Glutamatergic neuron (in vitro differentiated cells): Measurements from ENCODE around the gene ENTPD1. TPM values are rescaled to one million over a fixed set of nuclear protein-coding genes. Genes with fewer than 3 reads are reported as not detected.

Experiments used
- DNase-seq: peaks from one replicate; pipeline ENCODE4 v3.0.0; 2022
- H3K27ac Mint-ChIP-seq: one replicate; pipeline ENCODE4 v1.8.0; 2020; ENCODE audit warnings: mild to moderate bottlenecking, mixed read lengths, inconsistent platforms; ENCODE audit not compliant: unreplicated experiment
- H3K27me3 Mint-ChIP-seq: one replicate; pipeline ENCODE4 v1.8.0; 2020; ENCODE audit warnings: mild to moderate bottlenecking, moderate library complexity, mixed read lengths, inconsistent platforms; ENCODE audit not compliant: unreplicated experiment
- H3K36me3 Mint-ChIP-seq: one replicate; pipeline ENCODE4 v1.8.0; 2020; ENCODE audit warnings: mild to moderate bottlenecking, mixed read lengths, inconsistent platforms; ENCODE audit not compliant: unreplicated experiment
- H3K4me1 Mint-ChIP-seq: one replicate; pipeline ENCODE4 v1.8.0; 2020; ENCODE audit warnings: mild to moderate bottlenecking, low read depth, mixed read lengths, inconsistent platforms; ENCODE audit not compliant: unreplicated experiment
- H3K4me3 Mint-ChIP-seq: one replicate; pipeline ENCODE4 v1.8.0; 2020; ENCODE audit warnings: mild to moderate bottlenecking, mixed read lengths, inconsistent platforms; ENCODE audit not compliant: unreplicated experiment
- H3K9me3 Mint-ChIP-seq: one replicate; pipeline ENCODE4 v1.8.0; 2020; ENCODE audit warnings: mild to moderate bottlenecking, moderate library complexity, mixed read lengths, inconsistent platforms; ENCODE audit not compliant: unreplicated experiment
- total RNA-seq: library from RNA; stranded (reverse); fragmentation: NEBNext Ultra II Directional; extraction: Animal tissue kit (Norgen Biotek cat#: 25700); gene quantifications from one replicate; pipeline ENCODE4 v1.2.1, GENCODE V29; 2021; ENCODE audit not compliant: unreplicated experiment
- TF ChIP-seq, protein P1 (sequence below): fragments of 200-600 bp; sonication (generic); IDR thresholded peaks from one replicate; pipeline ENCODE4 v1.5.0; 2021; ENCODE audit not compliant: partially characterized antibody, unreplicated experiment

ENTPD1 gene
- total RNA-seq, 1 donor from 2014 or later = not detected

DNA sequence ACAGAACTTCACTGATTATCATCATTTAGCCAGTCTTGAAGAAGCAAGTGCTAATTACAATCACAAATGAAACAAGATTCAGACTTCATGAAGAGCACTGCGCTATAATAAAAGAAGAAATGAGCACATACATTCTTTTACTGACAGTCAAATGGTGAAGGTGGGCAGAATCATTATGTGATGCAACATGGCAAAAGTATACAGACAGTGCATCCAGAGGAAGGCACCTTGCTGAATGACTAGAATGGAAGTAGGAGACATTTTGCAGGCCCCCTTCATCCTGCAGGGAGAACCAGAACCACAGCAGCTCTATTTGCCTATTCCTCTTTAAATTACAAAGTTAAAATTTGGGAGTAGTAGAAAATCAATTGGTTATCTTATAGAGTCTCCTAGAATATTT lies 120.8 kb downstream of the ENTPD1 start:
- Mint-ChIP-seq H3K4me1 (no peaks in the 10 kb centered on the region), H3K36me3 (peaks cover 17% of the 10 kb centered on the region), H3K9me3 (no peaks in the 10 kb centered on the region), H3K27me3 (no peaks in the 10 kb centered on the region), H3K4me3 (no peak overlapping the region), H3K27ac (no peak overlapping the region)
- DNase-seq = no peak
- TF ChIP-seq, protein P1, sequence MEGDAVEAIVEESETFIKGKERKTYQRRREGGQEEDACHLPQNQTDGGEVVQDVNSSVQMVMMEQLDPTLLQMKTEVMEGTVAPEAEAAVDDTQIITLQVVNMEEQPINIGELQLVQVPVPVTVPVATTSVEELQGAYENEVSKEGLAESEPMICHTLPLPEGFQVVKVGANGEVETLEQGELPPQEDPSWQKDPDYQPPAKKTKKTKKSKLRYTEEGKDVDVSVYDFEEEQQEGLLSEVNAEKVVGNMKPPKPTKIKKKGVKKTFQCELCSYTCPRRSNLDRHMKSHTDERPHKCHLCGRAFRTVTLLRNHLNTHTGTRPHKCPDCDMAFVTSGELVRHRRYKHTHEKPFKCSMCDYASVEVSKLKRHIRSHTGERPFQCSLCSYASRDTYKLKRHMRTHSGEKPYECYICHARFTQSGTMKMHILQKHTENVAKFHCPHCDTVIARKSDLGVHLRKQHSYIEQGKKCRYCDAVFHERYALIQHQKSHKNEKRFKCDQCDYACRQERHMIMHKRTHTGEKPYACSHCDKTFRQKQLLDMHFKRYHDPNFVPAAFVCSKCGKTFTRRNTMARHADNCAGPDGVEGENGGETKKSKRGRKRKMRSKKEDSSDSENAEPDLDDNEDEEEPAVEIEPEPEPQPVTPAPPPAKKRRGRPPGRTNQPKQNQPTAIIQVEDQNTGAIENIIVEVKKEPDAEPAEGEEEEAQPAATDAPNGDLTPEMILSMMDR = no peak

DNA sequence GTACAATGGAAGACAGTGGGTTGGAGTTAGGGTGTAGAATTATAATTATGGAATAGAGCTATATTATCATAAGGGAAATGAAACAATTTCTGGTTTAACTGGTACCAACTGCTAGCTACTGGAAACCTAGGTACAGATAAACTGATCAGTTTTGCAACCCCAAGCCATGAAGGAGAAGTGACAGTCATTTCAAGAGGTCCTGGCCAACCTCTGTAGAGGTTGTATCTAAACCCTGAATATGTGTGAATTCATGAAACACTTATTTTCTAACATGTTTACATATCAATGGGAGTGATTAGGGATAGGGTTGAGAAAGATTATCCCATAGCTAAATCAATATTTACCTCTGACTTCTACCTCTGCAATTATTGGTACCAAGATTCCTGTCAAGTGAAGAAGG lies 121.9 kb downstream of the ENTPD1 start:
- Mint-ChIP-seq H3K36me3 (peaks cover 17% of the 10 kb centered on the region), H3K9me3 (no peaks in the 10 kb centered on the region), H3K4me3 (no peak overlapping the region), H3K27me3 (no peaks in the 10 kb centered on the region), H3K4me1 (no peaks in the 10 kb centered on the region), H3K27ac (no peak overlapping the region)
- no peak for DNase-seq
- TF ChIP-seq, protein P1 = no peak

DNA sequence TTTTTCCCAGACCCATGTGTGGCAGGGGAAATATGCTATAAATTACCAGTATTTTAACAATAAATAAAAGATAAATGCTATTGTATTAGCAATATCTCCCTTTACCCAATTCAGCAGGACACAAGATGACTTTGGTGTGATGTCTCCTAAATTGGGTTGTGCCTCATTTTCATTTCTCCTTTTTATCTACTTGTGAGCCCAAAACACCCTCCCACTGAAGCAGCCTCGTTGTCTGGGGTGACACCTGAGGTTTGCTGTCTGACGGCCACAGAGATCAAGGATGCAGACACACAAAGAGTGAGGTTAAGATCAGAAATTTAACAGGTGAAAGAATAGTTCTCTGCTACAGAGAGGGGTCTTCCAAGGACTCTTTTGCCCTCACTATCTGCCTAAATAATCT lies 124.7 kb downstream of the ENTPD1 start:
- Mint-ChIP-seq H3K27ac (no peak overlapping the region), H3K4me1 (no peaks in the 10 kb centered on the region), H3K4me3 (no peak overlapping the region), H3K9me3 (no peaks in the 10 kb centered on the region), H3K27me3 (no peaks in the 10 kb centered on the region), H3K36me3 (no peaks in the 10 kb centered on the region)
- TF ChIP-seq, protein P1 = no peak
- DNase-seq = no peak

DNA sequence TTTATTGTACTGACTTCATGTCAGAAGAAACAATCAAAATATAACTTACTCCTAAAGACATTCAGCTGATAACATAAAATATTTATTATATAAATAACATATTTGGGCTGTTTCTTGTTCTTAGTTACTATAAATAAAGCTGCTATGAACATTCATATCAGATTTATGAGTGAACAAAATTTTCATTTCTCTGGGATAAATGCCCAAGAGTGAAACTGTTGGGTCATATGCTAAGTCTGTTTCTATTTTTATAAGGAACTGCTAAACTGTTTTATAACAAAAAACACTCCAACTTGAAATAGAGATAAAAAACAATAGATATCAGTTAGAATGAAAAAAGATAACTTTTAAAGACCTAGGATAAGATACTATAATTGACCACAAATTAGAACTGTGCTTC lies 125.4 kb downstream of the ENTPD1 start:
- DNase-seq = no peak
- Mint-ChIP-seq H3K36me3 (no peaks in the 10 kb centered on the region), H3K27me3 (no peaks in the 10 kb centered on the region), H3K9me3 (no peaks in the 10 kb centered on the region), H3K27ac (no peak overlapping the region), H3K4me1 (no peaks in the 10 kb centered on the region), H3K4me3 (no peak overlapping the region)
- TF ChIP-seq, protein P1 = no peak

DNA sequence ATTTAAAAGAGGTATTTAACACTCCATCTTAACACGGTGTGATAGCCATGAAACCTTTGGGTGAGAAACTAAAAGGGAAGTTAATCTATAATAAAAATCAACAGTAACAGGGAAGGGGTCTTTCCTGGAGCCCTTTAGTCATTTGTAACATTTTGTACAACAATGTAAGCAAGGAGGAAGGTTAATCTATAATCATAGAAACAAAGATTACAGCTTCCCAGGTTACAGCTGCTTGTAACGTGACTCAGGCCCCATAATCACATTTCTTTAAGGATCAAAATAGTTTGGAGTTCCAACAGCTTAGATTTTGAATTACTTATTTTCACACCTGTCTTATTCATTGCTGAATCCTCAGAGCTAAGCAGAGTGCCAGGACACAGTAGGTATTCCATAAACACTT lies 133.9 kb downstream of the ENTPD1 start:
- no peak for DNase-seq
- H3K27me3 Mint-ChIP-seq = no peaks in the 10 kb centered on the region
- no peaks in the 10 kb centered on the region for H3K36me3 Mint-ChIP-seq
- no peaks in the 10 kb centered on the region for H3K4me1 Mint-ChIP-seq
- no peak overlapping the region for H3K27ac Mint-ChIP-seq
- TF ChIP-seq, protein P1 = no peak
- no peaks in the 10 kb centered on the region for H3K9me3 Mint-ChIP-seq
- H3K4me3 Mint-ChIP-seq = no peak overlapping the region
